Activated B cell treated with CpG ODN at 0.5 μM for 24 hours (primary cell): ENCODE measurements around the gene ATP2B2. TPM values are rescaled to one million over a fixed set of nuclear protein-coding genes. Genes with fewer than 3 reads are reported as not detected.

Experiments
- ATAC-seq: fragments of 200-7000 bp; cut with Tn5 transposase; one replicate; pipeline ENCODE4 v1.10.0; 2021; ENCODE audit warnings: low read depth, mild to moderate bottlenecking, moderate library complexity
- CTCF ChIA-PET: fragments of 350-600 bp; sonication (Branson Sonifier 250); formaldehyde crosslinking; loops from one replicate; lab custom pipeline; 2021; ENCODE audit warnings: antibody characterized with exemption; lab: Charles Lee
- POLR2A ChIA-PET: fragments of 350-600 bp; sonication (Branson Sonifier 250); formaldehyde crosslinking; loops from one replicate; lab custom pipeline; 2021; ENCODE audit warnings: antibody characterized with exemption; lab: Charles Lee
- DNase-seq: peaks from one replicate; pipeline ENCODE4 v3.0.0; 2022
- H3K27ac Mint-ChIP-seq: one replicate; pipeline ENCODE4 v1.8.0; 2020; ENCODE audit warnings: mixed read lengths
- H3K27me3 Mint-ChIP-seq: one replicate; pipeline ENCODE4 v1.8.0; 2021; ENCODE audit warnings: mixed read lengths
- H3K36me3 Mint-ChIP-seq: one replicate; pipeline ENCODE4 v1.8.0; 2021; ENCODE audit warnings: low read depth, mixed read lengths
- H3K4me1 Mint-ChIP-seq: one replicate; pipeline ENCODE4 v1.8.0; 2021; ENCODE audit warnings: mixed read lengths
- H3K4me3 Mint-ChIP-seq: one replicate; pipeline ENCODE4 v1.8.0; 2020; ENCODE audit warnings: mild to moderate bottlenecking, mixed read lengths
- H3K9me3 Mint-ChIP-seq: one replicate; pipeline ENCODE4 v1.8.0; 2020; ENCODE audit warnings: mixed read lengths
- CTCF ChIP-seq: fragments of 200-600 bp; IDR thresholded peaks from one replicate; pipeline ENCODE4 v1.8.0; 2022; ENCODE audit warnings: antibody characterized with exemption, mild to moderate bottlenecking
- intact Hi-C: fragments of 100-400 bp; cut with micrococcal nuclease; formaldehyde crosslinking; loops from one replicate; pipeline ENCODE4 v1.15.1; 2024
- total RNA-seq: library from RNA; stranded (reverse); gene quantifications from 2 replicates; pipeline ENCODE4 v1.2.3, GENCODE V29; 2022

The ATP2B2 gene
- total RNA-seq, 1 donor from 2014 or later: not detected

DNA sequence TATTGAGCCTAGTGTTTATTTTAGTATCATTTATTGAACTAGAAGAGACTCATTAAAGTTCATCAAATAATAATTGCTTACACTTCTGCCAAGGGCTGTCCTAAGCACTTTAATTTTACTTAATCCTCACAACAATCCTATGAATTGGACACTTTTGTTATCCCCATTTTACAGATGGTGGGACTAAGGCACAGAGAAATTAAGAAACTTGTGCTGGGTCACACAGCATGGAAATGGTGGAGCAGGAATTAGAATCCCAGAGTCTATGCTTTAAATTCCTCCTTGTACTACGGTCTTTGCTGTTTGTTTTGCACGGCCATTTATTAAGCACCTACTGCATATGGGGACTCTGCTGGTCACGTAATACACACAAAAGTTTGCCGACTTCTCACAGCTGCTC, 7.9 kb downstream of the ATP2B2 start:
- Mint-ChIP-seq H3K4me3 (no peak overlapping the region), H3K27ac (no peak overlapping the region), H3K27me3 (peaks cover 6% of the 10 kb centered on the region), H3K36me3 (no peaks in the 10 kb centered on the region), H3K9me3 (no peaks in the 10 kb centered on the region), H3K4me1 (no peaks in the 10 kb centered on the region)
- no peak for TF ChIP-seq CTCF
- POLR2A ChIA-PET: no interaction called here
- intact Hi-C loops: no loop called here
- ATAC-seq (no peak), DNase-seq (no peak)
- CTCF ChIA-PET: no interaction called here

DNA sequence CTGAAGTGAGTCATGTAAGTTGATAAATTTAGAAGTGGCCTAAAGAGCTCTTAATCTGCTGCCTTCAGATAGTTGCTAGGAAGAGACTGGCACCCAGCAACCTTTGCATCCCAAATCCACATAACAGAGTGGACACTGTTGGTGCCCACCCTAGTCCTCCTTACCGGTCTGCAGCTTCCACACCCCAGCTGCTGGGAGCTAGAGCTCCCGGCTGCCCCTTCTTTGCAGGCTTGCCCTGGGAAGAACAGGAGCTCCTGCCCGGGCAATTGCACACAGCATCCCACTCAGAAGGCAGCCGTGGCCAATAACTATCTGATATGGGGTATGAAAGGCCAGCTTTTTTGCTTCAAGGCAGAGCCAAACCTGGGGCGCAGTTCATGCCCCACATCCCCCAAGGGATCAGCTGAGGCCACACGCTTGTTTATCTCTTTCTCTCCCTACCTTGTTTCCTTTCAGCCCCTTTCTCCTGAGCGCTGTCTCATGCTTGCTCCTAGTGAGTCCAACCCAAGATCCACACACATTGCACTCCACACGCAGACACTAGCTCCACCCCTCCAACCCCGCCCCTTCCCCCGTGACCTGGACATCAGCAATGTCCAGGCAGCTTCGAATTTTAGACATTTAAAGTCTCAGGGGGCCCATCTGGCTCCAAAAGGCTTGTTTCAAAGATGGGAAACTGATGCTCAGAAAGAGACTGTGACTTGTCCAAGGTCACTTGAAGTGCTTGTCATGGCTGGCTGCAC, 9.1 kb downstream of the ATP2B2 start:
- POLR2A ChIA-PET: no interaction called here
- no peak overlapping the region for H3K27ac Mint-ChIP-seq
- CTCF ChIA-PET: no interaction called here

DNA sequence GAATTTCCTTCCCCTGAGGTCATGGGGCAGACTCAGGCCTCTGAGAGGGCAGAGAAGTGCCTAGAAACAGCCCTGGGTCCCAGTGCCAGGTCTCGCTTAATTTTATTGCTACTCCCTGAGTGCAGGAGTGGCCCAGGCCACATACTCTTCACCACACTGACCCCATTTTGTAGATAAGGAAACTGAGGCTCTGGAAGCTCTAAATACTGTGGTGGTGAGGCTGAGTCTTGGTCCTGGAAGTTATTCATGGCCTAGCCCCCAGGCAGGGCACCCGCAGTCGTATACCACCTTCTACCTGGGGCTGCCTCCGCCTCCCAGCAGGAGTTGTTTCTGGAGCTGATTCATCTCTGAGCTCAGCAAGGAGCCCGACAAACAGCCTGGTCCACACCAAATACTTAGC, 9.8 kb downstream of the ATP2B2 start:
- POLR2A ChIA-PET: no interaction called here
- H3K9me3 Mint-ChIP-seq: no peaks in the 10 kb centered on the region
- no peaks in the 10 kb centered on the region for H3K36me3 Mint-ChIP-seq
- H3K27ac Mint-ChIP-seq: no peak overlapping the region
- H3K27me3 Mint-ChIP-seq: peaks cover 8% of the 10 kb centered on the region
- DNase-seq (no peak), ATAC-seq (no peak)
- H3K4me3 Mint-ChIP-seq: no peak overlapping the region
- H3K4me1 Mint-ChIP-seq: no peaks in the 10 kb centered on the region
- CTCF ChIA-PET: no interaction called here
- intact Hi-C loops: no loop called here
- TF ChIP-seq CTCF: no peak

More for the DNA sequence above, 9.1 kb downstream of the ATP2B2 start:
- no peak for ATAC-seq
- H3K4me3 Mint-ChIP-seq: no peak overlapping the region
- DNase-seq: no peak
- intact Hi-C loops: no loop called here
- TF ChIP-seq CTCF: no peak
- no peaks in the 10 kb centered on the region for H3K4me1 Mint-ChIP-seq
- H3K27me3 Mint-ChIP-seq: peaks cover 6% of the 10 kb centered on the region
- H3K9me3 Mint-ChIP-seq: no peaks in the 10 kb centered on the region
- no peaks in the 10 kb centered on the region for H3K36me3 Mint-ChIP-seq

DNA sequence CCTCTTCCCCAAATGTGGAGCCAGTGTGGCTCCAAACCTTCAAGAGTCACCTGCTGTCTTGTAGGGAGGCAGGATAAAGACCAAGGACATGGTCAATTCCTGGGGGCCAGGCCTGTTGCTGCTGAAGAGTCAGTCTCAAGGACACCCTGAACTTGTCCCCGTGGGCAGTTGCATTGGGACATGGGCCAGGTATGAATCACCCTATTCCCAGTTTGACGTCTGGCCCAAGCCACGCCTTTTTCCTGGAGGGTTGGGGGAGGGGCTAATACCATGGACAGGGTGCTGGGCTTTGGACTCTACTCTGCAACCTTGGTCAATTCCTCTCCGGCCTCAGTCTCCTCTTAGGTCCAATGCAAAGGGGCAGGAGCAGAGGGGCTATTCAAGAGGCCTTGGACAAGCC, 10.4 kb downstream of the ATP2B2 start:
- peaks cover 3% of the 10 kb centered on the region for H3K27me3 Mint-ChIP-seq
- ChIA-PET CTCF (no interaction called here), POLR2A (no interaction called here)
- H3K4me1 Mint-ChIP-seq: no peaks in the 10 kb centered on the region
- H3K9me3 Mint-ChIP-seq: no peaks in the 10 kb centered on the region
- no peak overlapping the region for H3K27ac Mint-ChIP-seq
- intact Hi-C loops: no loop called here
- no peaks in the 10 kb centered on the region for H3K36me3 Mint-ChIP-seq
- no peak overlapping the region for H3K4me3 Mint-ChIP-seq
- no peak for DNase-seq
- no peak for TF ChIP-seq CTCF
- ATAC-seq: no peak

DNA sequence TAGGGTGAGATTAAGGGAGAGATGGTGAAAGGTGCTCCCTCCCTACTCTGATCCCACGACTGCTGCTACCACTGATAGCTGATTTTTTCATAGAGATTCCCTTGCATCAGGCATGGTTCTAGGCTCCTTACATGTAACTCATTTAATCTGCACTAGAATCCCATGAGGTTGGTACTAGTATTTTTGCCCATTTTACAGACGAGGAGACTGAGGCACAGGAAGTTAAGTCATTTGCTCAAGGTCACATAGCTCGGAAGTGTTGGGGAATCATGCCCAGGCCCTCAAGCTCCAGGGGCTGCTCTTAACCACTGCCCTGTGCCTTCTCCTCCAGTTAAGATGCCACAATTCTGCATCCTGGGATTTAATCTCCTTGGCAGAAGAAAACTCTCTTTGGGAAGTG, 11.2 kb downstream of the ATP2B2 start:
- POLR2A ChIA-PET: no interaction called here
- Mint-ChIP-seq H3K36me3 (no peaks in the 10 kb centered on the region), H3K4me3 (no peak overlapping the region), H3K9me3 (no peaks in the 10 kb centered on the region), H3K27me3 (peaks cover 3% of the 10 kb centered on the region), H3K27ac (no peak overlapping the region), H3K4me1 (no peaks in the 10 kb centered on the region)
- TF ChIP-seq CTCF: no peak
- ATAC-seq: no peak
- intact Hi-C loops: no loop called here
- DNase-seq: no peak
- CTCF ChIA-PET: no interaction called here
